ENCODE results near the gene PAGE1. TPM values are rescaled to one million over a fixed set of nuclear protein-coding genes. Genes with fewer than 3 reads are reported as not detected.
"Not testable (repeated sequence)": the region's sequence is repeated elsewhere in the genome, so short reads cannot be mapped to it uniquely, and the experiment has no call there.

Gene PAGE1, protein sequence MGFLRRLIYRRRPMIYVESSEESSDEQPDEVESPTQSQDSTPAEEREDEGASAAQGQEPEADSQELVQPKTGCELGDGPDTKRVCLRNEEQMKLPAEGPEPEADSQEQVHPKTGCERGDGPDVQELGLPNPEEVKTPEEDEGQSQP
- not detected for polyA plus RNA-seq (ENCODE audit: insufficient read length in 3 of 3)
- long read RNA-seq, donor 1: 0 reads
- long read RNA-seq, donor 2: 0 reads
- long read RNA-seq, donor 3: 0 reads
- long read RNA-seq, donor 4: 0 reads
- long read RNA-seq, donor 5: 0 reads
- long read RNA-seq, donor 6: 0 reads
- long read RNA-seq, donor 7: 0 reads
- long read RNA-seq, donor 8: 0 reads
- long read RNA-seq, donor 9: 0 reads
- long read RNA-seq, donor 10: 0 reads
- long read RNA-seq, donor 11: 0 reads
- long read RNA-seq, donor 12: 0 reads
- long read RNA-seq, donor 13: 0 reads
- long read RNA-seq, donor 14: 0 reads
- long read RNA-seq, donor 15: 0 reads
- long read RNA-seq, donor 16: 0 reads

DNA sequence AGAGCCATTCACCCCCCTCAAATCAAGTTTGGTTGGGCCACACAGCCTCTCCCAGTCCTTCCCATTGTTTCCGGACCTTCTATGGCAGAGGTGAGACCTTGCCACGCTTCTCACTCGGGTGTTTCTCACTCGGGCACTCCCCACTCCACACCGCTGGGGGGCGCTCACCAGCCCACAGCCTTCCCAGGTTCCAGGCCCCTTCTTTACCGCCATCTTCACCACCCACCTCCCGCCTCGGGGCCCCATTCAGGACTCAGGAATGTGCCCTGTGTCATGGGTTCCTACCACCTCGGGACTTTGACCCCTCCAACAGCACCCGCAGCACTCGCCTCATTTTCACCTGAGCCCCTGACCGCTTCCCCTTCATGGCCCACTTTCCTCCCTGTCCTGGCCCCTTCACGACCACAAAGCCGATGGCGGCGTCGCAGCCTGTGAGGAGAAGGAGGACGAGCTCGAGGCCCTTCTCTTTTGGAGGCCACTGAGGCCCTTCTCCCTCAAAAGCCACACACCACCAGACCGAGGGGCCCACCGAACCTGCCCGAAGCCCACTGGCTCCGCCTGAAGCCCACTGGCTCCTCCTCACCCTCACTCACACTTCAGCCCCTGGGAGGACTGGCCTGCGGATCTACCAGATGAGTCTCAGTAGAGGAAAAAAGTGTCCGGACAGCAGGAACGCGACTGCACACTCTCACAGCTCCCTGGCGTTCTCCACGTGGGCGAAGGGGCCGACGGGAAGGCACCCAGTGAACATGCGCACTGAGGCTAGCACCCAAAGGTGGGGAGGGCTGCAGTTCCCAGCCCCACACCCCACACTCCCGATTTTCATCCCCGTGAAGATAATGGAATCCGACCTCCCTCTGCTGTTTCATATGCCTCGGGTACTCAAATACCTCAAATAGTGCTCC, at the start of gene PAGE1:
PAGE1 (minus strand) TSS at position 709 of the 905 bp plus-strand sequence. CDS start 1,214 bp downstream, outside the sequence.
- no peak for DNase-seq

DNA sequence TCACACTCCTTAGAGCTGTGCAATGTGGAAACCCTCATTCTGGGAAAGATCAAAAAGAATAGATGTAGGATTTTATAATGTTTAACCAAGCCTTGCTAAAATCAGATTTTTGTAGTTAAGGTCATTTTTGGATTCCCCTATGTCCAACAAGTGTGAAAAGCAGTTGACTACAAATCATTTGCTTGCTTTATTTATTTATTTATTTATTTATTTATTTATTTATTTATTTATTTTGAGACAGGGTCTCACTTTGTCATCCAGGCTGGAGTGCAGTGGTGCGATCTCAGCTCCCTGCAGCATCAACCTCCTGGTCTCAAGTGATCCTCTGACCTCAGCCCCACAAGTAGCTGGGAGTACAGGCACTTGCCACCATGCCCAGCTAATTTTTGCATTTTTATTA, 45.7 kb upstream of the PAGE1 start:
- not testable (repeated sequence) for DNase-seq

DNA sequence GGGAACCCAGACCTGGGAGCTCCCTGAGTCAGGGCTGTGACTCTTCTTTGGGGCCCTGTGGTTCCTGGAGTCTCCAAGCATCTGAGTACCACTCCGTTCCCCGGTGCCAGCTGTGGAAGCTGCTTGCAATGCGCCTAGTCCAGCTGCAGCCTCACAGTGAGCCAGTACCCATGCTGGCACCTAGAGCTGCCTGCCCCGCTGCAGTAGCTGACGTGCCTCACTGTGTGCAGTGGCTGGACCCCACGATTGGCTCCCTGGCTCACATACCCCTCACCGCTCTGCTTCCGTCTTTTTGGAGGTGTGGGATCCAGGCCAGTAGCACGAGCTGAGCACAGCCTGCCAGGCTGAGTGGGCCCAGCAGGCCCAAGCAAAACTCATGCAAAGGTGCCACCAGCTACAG, 32.1 kb upstream of the PAGE1 start:
- no peak for DNase-seq

DNA sequence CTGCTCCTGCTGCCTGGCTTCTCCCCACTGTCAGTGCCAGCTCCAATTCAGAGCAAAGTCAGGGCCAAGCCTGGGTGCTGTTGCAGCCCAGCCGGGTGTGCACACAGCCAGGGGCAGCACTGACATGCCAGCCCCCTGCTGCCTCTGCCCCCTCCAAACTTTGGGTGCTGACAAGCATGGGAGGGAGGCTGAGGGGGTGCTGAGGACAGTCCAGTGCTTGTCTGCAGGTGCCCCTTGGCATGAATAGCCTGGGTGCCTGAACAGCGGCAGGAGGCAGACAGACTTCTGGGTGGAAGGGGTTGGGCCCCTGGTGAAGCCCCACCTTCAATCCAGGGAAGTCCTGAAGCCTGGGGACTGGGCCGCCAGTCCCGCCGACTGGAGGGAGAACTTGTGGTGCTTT, 31.2 kb upstream of the PAGE1 start:
- no peak for DNase-seq

DNA sequence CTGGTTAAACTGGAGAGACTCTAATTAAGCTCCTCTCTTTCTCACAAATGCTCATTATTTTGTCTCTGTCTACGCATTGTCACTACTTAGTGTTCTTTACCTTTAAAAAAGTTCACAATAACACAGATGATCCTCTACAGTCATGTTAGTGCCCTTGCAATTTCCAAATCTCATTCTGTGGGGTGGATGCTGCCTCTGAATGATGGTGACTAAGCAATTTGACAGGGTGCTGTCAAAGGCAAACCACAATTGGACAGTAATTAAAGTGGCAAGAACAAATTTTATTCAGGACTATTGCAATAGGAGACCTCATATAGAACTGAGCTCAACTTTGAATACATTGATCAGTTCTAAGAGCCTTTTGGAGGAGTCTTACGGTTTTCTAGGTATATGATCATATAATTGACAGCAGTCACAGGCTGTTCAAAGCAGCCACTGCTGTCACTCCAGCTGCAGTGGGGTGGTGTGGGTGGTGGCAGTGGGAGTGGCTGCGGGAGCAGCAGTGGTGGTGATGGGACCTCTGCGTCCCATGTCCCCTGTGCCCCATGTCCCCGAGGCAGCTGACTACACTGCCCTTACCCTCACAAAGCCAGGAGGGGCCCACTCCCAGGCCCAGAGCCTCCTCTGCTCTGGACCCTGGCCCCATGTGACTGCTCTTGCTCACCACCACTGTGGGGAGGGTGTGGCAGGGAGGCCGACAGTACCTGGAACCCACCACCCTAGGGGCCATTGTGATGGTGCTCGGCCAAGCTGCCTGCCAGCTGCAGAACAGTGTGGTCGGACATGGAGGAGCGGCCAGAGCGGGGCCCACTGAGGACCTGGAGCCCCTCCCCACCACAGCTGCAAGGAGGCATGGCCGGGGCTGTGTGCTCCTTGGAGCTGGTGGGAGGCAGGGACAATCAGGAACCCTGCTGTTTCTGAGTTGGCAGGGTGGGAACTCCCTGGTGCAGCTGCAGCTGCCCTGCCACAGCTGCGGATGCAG, 30.4 kb upstream of the PAGE1 start:
- DNase-seq: no peak

DNA sequence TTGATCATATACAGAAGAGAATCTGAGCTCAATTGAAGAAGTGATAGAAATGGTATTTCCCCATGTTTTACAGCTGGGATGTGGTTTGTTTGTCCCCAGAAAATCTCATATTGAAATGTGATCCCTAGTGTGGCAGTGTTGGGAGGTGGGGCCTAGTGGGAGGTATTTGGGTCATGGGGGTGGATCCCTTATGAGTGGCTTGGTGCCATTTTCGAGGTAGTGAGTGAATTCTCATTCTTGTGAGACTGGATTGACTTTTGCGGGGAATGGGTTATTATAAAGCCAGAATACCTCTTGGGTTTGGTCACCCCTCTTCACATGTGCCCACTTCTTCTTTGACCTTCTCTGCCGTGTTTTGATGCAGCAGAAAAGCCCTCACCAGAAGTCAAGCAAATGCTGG, 29.6 kb upstream of the PAGE1 start:
- no peak for DNase-seq

DNA sequence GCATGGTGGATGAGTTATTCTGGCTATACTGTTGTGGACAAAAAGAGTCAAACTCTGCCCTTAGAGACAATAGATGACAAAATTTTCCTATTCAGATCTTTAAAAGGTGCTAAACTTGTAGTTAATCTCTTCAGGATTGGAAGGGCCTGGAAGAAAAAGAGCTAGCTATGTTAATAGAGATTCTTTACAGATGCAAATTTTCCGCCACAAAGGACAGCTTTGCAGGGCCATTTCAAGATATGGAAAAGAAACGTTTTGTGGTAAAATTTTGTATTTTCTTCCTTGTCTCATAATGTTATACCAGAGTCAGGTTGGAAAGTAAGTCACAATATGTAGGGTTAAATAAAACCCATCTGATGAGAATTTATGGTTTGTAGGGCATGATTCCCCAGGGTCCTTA, 24.3 kb upstream of the PAGE1 start:
- not testable (repeated sequence) for DNase-seq

DNA sequence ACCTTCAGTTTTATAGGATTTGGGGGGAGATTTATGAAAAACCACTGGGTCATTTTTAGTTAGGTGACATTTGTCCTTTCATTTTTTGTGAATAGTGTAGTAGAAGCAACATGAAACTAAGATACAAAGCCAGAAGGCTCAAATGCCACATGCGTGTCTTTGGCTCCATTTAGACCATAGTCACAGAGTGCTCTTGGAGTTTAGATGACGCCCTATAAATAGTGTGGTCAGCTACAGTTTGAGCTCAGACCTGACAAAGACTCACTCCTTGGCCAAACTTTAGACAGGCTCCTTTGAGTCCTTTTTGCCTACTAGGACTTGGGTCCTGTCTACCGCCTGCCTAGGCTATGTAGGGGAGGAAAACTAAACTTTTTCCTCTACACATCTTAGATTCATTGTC, 16.8 kb upstream of the PAGE1 start:
- no peak for DNase-seq

DNA sequence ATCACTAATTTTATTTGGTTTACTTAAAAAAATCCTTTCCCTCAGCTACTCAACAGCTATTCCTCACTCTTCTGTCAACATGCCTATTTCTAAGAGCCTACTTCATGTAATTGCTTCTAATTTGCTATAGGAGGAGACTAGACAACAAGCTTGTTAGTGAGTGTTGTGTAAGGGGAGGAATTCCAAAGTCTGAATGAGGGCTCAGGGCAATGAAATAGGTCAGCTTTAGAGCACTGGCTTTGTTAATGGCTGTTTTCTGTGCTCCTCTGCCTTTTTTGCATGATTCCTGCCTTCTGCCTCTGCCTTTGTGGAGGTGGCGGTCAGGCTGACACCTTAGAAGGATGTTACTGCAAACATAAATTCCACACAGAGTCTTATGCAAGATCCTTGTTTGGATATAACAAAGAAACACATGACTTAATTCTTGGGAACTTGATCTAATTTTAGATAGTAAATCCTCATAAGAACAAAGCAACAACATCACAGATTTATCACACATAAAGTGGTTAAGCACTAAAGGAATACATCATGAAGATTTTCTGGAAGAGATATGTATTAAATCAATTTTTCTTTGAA, 15.0 kb upstream of the PAGE1 start:
- no peak for DNase-seq

DNA sequence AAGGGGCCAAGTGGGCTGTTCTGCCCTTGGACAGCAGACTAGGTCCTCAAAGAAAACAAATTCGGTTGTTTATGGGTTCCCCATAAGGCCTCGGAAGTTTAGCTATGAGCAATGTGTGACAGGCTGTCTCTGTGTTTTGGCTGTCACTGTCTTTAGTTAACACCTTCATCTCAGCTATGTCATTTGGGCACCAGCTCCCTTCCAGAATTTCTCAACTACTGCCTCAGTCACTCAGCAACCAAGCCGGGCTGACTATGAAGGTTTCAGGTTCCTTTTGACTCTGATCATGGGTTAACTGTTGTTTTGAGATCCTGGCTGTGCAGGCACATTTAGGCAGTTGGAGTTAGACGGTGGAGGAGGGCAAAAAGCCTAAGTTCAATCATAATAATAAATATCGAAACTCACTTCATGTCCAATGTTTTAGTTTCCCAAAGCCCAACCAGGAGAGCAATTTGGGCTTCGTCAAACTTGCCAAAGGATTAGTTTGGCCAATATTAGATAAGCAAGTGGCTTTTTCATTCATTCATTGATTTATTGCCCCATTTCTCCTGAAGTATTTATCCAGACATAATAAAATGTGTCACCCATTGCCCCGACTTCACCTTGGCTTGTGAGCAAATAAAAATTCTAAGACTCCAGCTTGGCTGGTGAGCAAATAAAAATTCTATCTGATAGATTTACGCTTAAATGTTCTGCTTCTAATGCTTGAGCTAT, 9.1 kb upstream of the PAGE1 start:
- DNase-seq: peak; percentile 21

DNA sequence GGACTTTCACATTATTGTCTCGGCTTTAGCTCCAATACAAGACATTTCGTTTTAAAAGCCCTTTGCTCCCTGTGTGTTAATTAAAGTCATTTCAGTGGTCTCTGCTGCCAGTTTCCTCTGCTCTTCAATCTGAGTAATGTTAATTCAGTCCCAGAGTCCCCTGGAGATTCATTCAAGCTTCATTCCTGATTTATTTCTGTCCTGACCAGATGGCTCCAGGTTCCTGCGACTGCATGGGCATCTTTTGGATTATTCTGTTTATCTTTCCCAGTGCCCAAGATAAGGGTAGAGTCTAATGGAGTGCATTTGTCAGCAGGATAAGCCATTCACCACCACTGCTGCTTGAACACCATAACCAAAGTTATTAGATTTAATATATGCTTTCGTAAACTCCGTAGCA, 6.1 kb upstream of the PAGE1 start:
- no peak for DNase-seq

DNA sequence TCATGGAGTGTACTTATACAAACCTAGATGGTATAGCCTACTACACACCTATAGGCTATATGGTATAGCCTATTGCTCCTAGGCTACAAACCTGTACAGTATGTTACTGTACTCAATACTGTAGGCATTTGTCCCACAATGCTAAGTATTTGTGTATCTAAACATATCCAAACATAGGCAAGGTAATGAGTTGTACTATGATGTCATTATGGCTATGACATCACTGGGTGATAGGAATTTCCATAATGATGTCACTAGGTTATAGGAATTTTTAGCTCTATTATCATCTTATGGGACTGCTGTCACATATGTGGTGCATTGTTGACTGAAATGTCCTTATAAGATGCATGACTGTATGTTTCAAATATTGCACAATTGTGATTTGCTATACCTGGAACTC, 5.5 kb upstream of the PAGE1 start:
- DNase-seq: no peak

DNA sequence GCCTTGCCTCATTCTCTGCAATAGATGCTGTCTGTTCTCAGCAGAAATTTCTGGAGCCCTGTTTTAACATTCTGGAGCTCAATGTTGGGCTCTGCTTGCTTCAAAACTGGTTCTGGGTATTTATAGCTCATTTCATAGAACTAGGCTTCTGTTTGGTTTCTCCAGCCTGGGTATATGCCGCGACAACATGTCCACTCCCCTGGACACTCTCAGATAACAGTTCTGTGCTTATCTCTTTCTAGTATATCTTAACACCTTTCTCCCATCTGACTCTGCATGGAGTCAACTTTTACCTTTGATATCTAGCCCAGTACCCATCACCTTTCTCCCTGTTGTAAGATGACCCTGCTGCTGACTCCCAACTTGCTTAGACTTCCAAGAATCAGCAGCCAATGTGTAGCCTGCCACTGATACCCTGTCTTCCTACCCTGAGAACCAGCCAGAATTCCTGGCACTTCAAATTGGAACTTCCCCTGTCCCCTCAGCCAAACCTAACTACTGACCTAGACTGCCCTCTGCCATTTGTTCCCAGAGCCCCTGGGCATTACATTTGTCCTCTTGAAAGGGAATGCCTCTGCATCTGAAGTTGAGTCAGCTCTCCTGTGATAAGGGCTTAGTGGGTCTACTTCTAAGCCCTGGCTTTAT, 20.6 kb downstream of the PAGE1 start:
- no peak for DNase-seq

DNA sequence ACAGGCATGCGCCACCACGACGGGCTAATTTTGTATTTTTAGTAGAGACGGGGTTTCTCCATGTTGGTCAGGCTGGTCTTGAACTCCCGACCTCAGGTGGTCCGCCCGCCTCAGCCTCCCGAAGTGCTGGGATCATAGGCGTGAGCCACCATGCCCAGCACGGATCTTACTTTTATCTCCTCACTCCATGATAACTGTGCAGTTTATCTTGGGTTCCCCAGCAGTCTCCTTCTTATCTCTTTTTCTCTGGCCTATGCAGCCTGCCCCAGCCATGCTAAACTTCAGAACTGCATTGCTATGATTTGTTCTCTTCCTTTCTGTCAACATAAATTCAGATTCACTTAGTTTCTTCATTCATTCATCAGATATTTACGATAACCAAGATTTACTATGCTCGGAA, 22.4 kb downstream of the PAGE1 start:
- no peak for DNase-seq

DNA sequence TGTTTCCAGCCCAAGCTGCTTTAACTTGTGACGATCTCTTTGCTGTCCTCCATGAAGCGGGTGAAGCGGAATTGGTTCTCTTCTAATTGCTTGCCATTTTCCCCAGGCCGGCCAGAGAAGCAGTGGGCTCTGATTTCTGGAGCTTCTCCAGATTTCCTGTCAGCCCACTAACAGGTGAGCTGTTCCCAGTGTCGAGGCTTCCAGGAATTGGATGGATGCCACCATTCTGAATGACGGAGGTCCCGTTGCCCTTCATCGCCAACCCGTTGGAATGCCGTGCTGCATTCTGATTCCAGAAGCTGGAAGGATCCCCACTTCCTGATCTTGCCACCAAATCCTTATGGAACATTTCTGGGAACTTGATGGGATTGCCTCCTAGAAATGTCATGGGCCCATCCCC, 31.0 kb downstream of the PAGE1 start:
- no peak for DNase-seq

DNA sequence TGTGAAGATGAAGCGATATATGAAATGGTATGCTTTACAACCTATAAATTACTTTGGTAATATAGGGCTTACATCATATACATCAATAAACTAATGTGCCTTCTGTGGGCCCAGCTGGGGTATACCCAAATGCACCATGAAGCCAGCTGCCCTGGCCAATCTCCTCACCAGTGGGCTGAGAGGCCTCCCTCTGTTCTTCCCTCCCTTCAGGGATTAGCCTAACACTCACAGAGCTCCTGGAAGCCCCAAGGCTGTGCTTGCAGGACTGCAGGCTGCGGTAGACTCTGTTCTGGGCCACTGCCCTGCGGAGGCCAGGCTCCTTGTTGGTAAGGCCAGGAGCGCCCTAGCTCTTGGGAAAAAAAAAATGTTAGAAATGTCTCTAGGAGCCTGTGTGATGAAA, 33.9 kb downstream of the PAGE1 start:
- no peak for DNase-seq

DNA sequence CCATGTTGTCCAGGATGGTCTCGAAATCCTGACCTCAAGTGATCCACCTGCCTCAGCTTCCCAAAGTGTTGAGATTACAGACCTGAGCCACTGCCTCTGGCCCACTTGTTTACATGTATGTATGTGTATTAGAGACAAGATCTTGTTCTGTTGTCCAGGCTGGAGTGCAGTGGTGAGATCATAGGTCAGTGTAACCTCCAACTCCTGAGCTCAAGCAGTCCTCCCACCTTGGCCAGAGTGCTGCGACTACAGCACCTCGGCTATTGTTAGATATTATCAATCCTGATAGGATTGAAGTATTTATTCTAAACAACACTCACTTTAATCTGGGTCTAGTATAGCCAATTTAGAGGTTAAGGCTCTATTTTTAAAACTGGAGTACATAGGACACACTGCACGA, 36.0 kb downstream of the PAGE1 start:
- no peak for DNase-seq

DNA sequence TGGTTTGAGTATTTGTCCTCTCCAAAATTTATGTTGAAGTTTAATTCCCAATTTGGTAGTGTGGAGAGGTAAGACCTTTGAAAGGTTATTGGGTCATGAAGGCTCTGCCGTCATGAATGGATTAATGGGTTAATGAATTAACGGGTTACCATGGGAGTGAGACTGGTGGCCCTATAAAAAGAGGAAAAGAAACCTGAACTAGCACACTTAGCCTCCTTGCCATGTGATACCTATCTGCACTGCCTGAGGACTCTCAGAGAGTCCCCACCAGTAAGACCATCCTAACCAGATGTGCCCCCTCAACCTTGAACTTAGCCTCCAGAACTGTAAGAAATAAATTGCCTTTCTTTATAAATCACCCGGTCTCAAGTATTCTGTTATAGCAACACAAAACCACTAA, 39.3 kb downstream of the PAGE1 start:
- no peak for DNase-seq

DNA sequence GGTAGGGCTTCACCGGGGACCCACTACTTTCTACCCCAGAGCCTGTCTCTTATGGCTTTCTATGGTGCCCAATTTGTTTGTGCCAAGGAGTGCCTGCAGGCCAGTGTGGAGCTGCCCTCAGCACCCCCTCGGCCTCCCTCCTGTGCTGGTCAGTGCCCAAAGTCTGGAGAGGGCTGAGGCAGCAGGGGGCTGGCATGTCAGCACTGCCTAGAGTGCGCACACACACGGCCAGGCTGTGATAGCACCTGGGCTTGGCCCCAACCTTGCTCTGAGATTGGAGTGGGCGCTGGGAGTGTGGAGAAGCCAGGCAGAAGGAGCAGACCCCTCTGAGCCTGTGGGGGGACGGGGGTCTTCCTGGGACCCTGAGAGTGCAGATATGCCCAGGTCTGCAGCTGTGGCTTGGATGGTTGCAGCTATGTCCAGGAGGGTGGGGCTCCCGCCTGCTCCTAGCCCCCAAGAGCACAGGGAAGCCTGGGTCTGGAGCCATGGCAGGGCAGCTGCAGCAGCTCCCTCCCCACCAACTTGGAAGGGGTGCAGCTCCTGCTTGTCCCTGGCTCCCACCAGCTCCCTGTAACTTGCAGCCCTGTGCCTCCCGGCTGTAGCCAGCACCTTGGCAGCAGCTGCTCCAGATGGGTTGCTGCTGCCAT, 50.7 kb downstream of the PAGE1 start:
- DNase-seq: no peak
